ENCODE results near the gene NRXN3.
A peak's percentile ranks its signal among the peaks of the same experiment; 100 is the strongest.

Gene NRXN3

DNA sequence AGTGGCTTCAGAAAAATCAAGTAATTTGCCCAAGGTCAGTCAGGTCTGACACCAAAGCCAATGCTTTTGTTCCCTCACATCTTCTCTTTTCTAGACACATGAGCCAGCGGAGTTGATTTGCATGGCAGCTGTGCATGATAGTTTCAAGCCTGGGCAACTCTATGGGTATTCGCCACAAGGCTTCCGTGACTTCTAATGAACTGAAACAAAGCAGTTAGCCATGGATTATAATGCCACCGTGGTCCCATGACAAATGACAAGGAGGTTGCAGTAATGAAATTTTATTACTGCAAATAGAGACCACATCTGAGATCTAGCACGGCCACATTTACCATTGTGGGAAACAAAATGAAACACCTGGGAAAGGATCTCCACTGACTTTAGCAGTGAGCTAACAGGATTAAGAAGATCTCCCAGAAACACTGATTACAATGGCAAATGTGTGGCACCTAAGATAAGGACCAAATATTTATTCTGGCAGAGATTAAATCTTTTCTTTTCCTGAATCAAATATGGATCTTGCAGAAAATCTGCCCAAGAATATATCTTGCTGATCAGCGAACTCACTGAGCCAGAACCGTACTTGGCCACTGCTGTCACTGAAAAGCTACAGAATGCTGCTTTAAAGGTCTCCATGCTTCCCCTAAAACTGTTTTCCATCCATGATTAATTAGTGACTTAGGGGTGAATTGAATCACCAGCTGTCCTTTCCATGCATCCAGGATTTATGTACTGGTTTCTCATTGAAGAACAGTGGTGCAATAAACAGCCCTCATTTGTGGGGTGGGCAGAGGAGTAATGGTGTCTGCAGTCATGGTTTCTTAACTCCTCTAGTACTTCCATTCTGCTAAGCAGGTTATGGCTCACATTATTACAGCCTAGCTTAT lies 1490.1 kb downstream of the NRXN3 start:
- Histone ChIP-seq H3K36me3 (ENCODE audit: control insufficient read depth in 2 of 2, insufficient read depth in 1 of 2, low read length in 2 of 2) (peaks cover 0 to 4% of the 10 kb centered on the region in 2 experiments; a peak in 1 of 3 replicates), H3K4me1 (ENCODE audit: control insufficient read depth, insufficient read depth, low read length) (0 out of 2 replicates have a peak, but pooled peaks cover 4% of the 10 kb centered on the region), H3K9me3 (ENCODE audit: control insufficient read depth, insufficient read depth, low read depth, low read length) (no peaks in the 10 kb centered on the region), H3K4me3 (ENCODE audit: low read depth, low read length) (no peak overlapping the region), H3K27ac (ENCODE audit: extremely low read depth, low read depth, low read length) (no peak overlapping the region)
- POLR2A ChIA-PET: no interaction called here
- 0 out of 2 replicates have a peak, but pooled peaks have one; percentile 19 for TF ChIP-seq ZFHX2 (tag by site-specific recombination; conservative IDR thresholded peaks at IDR 0.05)
- TF ChIP-seq, protein P1, sequence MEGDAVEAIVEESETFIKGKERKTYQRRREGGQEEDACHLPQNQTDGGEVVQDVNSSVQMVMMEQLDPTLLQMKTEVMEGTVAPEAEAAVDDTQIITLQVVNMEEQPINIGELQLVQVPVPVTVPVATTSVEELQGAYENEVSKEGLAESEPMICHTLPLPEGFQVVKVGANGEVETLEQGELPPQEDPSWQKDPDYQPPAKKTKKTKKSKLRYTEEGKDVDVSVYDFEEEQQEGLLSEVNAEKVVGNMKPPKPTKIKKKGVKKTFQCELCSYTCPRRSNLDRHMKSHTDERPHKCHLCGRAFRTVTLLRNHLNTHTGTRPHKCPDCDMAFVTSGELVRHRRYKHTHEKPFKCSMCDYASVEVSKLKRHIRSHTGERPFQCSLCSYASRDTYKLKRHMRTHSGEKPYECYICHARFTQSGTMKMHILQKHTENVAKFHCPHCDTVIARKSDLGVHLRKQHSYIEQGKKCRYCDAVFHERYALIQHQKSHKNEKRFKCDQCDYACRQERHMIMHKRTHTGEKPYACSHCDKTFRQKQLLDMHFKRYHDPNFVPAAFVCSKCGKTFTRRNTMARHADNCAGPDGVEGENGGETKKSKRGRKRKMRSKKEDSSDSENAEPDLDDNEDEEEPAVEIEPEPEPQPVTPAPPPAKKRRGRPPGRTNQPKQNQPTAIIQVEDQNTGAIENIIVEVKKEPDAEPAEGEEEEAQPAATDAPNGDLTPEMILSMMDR (tag by site-specific recombination; IDR thresholded peaks at IDR 0.05): no peak
- CTCF ChIA-PET: no interaction called here

DNA sequence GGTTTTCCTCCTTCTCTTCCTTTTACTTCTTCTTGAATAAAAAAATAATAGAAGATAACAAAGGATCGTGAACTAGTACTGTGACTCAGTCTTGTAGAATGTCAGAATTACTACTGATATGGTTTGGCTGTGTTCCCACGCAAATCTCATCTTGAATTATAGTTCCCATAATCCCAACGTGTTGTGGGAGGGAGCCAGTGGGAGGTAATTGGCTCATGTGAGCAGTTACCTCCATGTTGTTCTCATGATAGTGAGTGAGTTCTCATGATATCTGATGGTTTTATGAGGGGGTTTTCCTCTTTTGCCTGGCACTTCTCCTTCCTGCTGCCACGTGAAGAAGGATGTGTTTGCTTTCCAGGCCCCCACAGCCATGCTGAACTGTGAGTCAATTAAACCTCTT lies 1491.6 kb downstream of the NRXN3 start:
- peak; percentile 94 for TF ChIP-seq ZFHX2 (tag by site-specific recombination; conservative IDR thresholded peaks at IDR 0.05)
- TF ChIP-seq EGR2 (tag by site-specific recombination; IDR thresholded peaks at IDR 0.05; ENCODE audit: low read depth): peak; percentile 53; the same call in 1 of the 2 replicates
- TF ChIP-seq, protein P2, sequence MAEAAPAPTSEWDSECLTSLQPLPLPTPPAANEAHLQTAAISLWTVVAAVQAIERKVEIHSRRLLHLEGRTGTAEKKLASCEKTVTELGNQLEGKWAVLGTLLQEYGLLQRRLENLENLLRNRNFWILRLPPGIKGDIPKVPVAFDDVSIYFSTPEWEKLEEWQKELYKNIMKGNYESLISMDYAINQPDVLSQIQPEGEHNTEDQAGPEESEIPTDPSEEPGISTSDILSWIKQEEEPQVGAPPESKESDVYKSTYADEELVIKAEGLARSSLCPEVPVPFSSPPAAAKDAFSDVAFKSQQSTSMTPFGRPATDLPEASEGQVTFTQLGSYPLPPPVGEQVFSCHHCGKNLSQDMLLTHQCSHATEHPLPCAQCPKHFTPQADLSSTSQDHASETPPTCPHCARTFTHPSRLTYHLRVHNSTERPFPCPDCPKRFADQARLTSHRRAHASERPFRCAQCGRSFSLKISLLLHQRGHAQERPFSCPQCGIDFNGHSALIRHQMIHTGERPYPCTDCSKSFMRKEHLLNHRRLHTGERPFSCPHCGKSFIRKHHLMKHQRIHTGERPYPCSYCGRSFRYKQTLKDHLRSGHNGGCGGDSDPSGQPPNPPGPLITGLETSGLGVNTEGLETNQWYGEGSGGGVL (tag by site-specific recombination; IDR thresholded peaks at IDR 0.05): no peak
- Histone ChIP-seq H3K27ac (ENCODE audit: extremely low read depth, low read depth, low read length) (no peak overlapping the region), H3K9me3 (ENCODE audit: control insufficient read depth, insufficient read depth, low read depth, low read length) (no peaks in the 10 kb centered on the region), H3K4me1 (ENCODE audit: control insufficient read depth, insufficient read depth, low read length) (0 out of 2 replicates have a peak, but pooled peaks cover 4% of the 10 kb centered on the region), H3K4me3 (ENCODE audit: low read depth, low read length) (no peak overlapping the region), H3K36me3 (ENCODE audit: control insufficient read depth in 2 of 2, insufficient read depth in 1 of 2, low read length in 2 of 2) (peaks cover 0 to 4% of the 10 kb centered on the region in 2 experiments; a peak in 2 of 3 replicates)
- CTCF ChIA-PET: no interaction called here
- POLR2A ChIA-PET: no interaction called here

DNA sequence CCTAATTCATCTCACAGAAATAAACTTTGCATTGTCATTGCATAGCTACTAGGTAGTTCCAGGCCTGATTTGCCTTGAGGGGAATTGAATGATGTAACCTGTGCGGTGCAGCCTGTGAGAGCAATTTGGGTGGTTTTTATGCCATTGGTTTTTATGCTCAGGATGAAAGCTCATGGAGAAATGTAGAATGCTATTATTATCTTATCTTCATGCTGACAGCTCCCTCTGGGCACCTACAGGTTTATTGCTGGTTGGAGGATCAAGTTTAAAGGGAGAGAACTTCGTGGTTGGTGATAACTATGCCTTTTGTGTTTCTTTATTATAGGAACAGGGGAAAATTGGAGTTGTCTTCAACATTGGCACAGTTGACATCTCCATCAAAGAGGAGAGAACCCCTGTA lies 1493.3 kb downstream of the NRXN3 start:
- H3K27ac ChIP-seq (ENCODE audit: extremely low read depth, low read depth, low read length): no peak overlapping the region
- no peak overlapping the region for H3K4me3 ChIP-seq (ENCODE audit: low read depth, low read length)
- CTCF ChIA-PET: interaction anchor here (1.0 kb wide), 1 partner anchor 9 kb away, joined by 4 read pairs; no protein-coding TSS in a partner anchor
- H3K9me3 ChIP-seq (ENCODE audit: control insufficient read depth, insufficient read depth, low read depth, low read length): no peaks in the 10 kb centered on the region
- POLR2A ChIA-PET: no interaction called here
- 0 out of 2 replicates have a peak, but pooled peaks cover under 1% of the 10 kb centered on the region for H3K4me1 ChIP-seq (ENCODE audit: control insufficient read depth, insufficient read depth, low read length)
- peaks cover 0 to 4% of the 10 kb centered on the region in 2 experiments; a peak in 2 of 3 replicates for H3K36me3 ChIP-seq (ENCODE audit: control insufficient read depth in 2 of 2, insufficient read depth in 1 of 2, low read length in 2 of 2)
- TF ChIP-seq, protein P3, sequence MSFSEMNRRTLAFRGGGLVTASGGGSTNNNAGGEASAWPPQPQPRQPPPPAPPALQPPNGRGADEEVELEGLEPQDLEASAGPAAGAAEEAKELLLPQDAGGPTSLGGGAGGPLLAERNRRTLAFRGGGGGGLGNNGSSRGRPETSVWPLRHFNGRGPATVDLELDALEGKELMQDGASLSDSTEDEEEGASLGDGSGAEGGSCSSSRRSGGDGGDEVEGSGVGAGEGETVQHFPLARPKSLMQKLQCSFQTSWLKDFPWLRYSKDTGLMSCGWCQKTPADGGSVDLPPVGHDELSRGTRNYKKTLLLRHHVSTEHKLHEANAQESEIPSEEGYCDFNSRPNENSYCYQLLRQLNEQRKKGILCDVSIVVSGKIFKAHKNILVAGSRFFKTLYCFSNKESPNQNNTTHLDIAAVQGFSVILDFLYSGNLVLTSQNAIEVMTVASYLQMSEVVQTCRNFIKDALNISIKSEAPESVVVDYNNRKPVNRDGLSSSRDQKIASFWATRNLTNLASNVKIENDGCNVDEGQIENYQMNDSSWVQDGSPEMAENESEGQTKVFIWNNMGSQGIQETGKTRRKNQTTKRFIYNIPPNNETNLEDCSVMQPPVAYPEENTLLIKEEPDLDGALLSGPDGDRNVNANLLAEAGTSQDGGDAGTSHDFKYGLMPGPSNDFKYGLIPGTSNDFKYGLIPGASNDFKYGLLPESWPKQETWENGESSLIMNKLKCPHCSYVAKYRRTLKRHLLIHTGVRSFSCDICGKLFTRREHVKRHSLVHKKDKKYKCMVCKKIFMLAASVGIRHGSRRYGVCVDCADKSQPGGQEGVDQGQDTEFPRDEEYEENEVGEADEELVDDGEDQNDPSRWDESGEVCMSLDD (tag by site-specific recombination; IDR thresholded peaks at IDR 0.05): no peak
- 0 out of 2 replicates have a peak, but pooled peaks have one; percentile 37 for TF ChIP-seq ZXDB (tag by site-specific recombination; IDR thresholded peaks at IDR 0.05)
- no peak for TF ChIP-seq ZNF560 (tag by site-specific recombination; IDR thresholded peaks at IDR 0.05; ENCODE audit: borderline replicate concordance)
- TF ChIP-seq, protein P4, sequence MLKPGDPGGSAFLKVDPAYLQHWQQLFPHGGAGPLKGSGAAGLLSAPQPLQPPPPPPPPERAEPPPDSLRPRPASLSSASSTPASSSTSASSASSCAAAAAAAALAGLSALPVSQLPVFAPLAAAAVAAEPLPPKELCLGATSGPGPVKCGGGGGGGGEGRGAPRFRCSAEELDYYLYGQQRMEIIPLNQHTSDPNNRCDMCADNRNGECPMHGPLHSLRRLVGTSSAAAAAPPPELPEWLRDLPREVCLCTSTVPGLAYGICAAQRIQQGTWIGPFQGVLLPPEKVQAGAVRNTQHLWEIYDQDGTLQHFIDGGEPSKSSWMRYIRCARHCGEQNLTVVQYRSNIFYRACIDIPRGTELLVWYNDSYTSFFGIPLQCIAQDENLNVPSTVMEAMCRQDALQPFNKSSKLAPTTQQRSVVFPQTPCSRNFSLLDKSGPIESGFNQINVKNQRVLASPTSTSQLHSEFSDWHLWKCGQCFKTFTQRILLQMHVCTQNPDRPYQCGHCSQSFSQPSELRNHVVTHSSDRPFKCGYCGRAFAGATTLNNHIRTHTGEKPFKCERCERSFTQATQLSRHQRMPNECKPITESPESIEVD (tag by site-specific recombination; IDR thresholded peaks at IDR 0.05): peak; percentile 77
- TF ChIP-seq IKZF3 (tag by site-specific recombination; IDR thresholded peaks at IDR 0.05): peak; percentile 33; the same call in 1 of the 2 replicates
- no peak for TF ChIP-seq SCRT1 (tag by site-specific recombination; IDR thresholded peaks at IDR 0.05; ENCODE audit: borderline replicate concordance)
- no peak for TF ChIP-seq ZNF354C (tag by site-specific recombination; IDR thresholded peaks at IDR 0.05; ENCODE audit: borderline replicate concordance, low read depth)
- no peak for TF ChIP-seq ZBTB17 (tag by site-specific recombination; IDR thresholded peaks at IDR 0.05)
- no peak for TF ChIP-seq ZNF121 (tag by site-specific recombination; IDR thresholded peaks at IDR 0.05)
- no peak for TF ChIP-seq BCL11A (tag by site-specific recombination; IDR thresholded peaks at IDR 0.05; ENCODE audit: low read depth)
- TF ChIP-seq, protein P5, sequence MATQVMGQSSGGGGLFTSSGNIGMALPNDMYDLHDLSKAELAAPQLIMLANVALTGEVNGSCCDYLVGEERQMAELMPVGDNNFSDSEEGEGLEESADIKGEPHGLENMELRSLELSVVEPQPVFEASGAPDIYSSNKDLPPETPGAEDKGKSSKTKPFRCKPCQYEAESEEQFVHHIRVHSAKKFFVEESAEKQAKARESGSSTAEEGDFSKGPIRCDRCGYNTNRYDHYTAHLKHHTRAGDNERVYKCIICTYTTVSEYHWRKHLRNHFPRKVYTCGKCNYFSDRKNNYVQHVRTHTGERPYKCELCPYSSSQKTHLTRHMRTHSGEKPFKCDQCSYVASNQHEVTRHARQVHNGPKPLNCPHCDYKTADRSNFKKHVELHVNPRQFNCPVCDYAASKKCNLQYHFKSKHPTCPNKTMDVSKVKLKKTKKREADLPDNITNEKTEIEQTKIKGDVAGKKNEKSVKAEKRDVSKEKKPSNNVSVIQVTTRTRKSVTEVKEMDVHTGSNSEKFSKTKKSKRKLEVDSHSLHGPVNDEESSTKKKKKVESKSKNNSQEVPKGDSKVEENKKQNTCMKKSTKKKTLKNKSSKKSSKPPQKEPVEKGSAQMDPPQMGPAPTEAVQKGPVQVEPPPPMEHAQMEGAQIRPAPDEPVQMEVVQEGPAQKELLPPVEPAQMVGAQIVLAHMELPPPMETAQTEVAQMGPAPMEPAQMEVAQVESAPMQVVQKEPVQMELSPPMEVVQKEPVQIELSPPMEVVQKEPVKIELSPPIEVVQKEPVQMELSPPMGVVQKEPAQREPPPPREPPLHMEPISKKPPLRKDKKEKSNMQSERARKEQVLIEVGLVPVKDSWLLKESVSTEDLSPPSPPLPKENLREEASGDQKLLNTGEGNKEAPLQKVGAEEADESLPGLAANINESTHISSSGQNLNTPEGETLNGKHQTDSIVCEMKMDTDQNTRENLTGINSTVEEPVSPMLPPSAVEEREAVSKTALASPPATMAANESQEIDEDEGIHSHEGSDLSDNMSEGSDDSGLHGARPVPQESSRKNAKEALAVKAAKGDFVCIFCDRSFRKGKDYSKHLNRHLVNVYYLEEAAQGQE (tag by site-specific recombination; IDR thresholded peaks at IDR 0.05): no peak
- TF ChIP-seq GFI1B (tag by site-specific recombination; IDR thresholded peaks at IDR 0.05): no peak
- no peak for TF ChIP-seq ZNF335 (tag by site-specific recombination; conservative IDR thresholded peaks at IDR 0.05)
